ENCODE measurements around the gene MGAT5B.

- TF ChIP-seq CTCF (IDR thresholded peaks at IDR 0.05) (no peak), EZH2 (IDR thresholded peaks at IDR 0.05; ENCODE audit: borderline replicate concordance, insufficient read depth, low read depth, low read length, poor library complexity, severe bottlenecking) (no peak)
These were observed 104.8 kb downstream of the MGAT5B start for GRCh38 chr17:76973040-76973439.

Data from B cell (primary cell).